Trophoblast cell (in vitro differentiated cells and primary cell): ENCODE results near the gene CDK8.

ENCODE experiments used
- DNase-seq, 2 donors: peaks; one replicate each; pipeline ENCODE4 v3.0.0-alpha.2; 2016
- H2AFZ ChIP-seq: 2 replicates; pipeline ENCODE4 v1.6.1; 2013; ENCODE audit warnings: low read length, moderate library complexity, mild to moderate bottlenecking; ENCODE audit not compliant: insufficient read depth, poor library complexity
- H2AK5ac ChIP-seq: 2 replicates; pipeline ENCODE4 v1.6.1; 2013; ENCODE audit warnings: mild to moderate bottlenecking, low read length
- H2BK120ac ChIP-seq: 2 replicates; pipeline ENCODE4 v1.6.1; 2013; ENCODE audit warnings: low read length, mild to moderate bottlenecking, moderate library complexity; ENCODE audit not compliant: insufficient read depth, poor library complexity
- H2BK12ac ChIP-seq: 2 replicates; pipeline ENCODE4 v1.6.1; 2013; ENCODE audit warnings: mild to moderate bottlenecking, low read length, moderate library complexity
- H2BK5ac ChIP-seq: 2 replicates; pipeline ENCODE4 v1.6.1; 2013; ENCODE audit warnings: low read length, low read depth, moderate library complexity, mild to moderate bottlenecking; ENCODE audit not compliant: poor library complexity
- H3K14ac ChIP-seq: 2 replicates; pipeline ENCODE4 v1.6.1; 2013; ENCODE audit warnings: mild to moderate bottlenecking, low read length
- H3K18ac ChIP-seq: 2 replicates; pipeline ENCODE4 v1.6.1; 2013; ENCODE audit warnings: mild to moderate bottlenecking, low read length
- H3K23ac ChIP-seq: 2 replicates; pipeline ENCODE4 v1.6.1; 2013; ENCODE audit warnings: low read length
- H3K27ac ChIP-seq: 2 replicates; pipeline ENCODE4 v1.5.1; 2013; ENCODE audit warnings: low read depth, mild to moderate bottlenecking, inconsistent platforms, low read length, moderate library complexity
- H3K27me3 ChIP-seq: 2 replicates; pipeline ENCODE4 v1.6.1; 2013; ENCODE audit warnings: inconsistent platforms, mild to moderate bottlenecking, low read length, moderate library complexity; ENCODE audit not compliant: insufficient read depth
- H3K36me3 ChIP-seq, 2 experiments: 1 replicate in 1 of 2; 2 replicates in 1 of 2; pipeline ENCODE4 v1.6.1; 2013; ENCODE audit warnings: low read length in 2 of 2, mild to moderate bottlenecking in 2 of 2, moderate library complexity in 1 of 2; ENCODE audit not compliant: insufficient read depth in 2 of 2, control insufficient read depth in 1 of 2
- H3K4ac ChIP-seq: 2 replicates; pipeline ENCODE4 v1.6.1; 2013; ENCODE audit warnings: low read depth, mild to moderate bottlenecking, low read length, moderate library complexity
- H3K4me1 ChIP-seq, 2 experiments: 1 replicate in 1 of 2; 2 replicates in 1 of 2; pipeline ENCODE4 v1.6.1; 2013; ENCODE audit warnings: low read length in 2 of 2, mild to moderate bottlenecking in 2 of 2, moderate library complexity in 1 of 2; ENCODE audit not compliant: insufficient read depth in 2 of 2, control insufficient read depth in 1 of 2
- H3K4me2 ChIP-seq: 2 replicates; pipeline ENCODE4 v1.6.1; 2013; ENCODE audit warnings: inconsistent platforms, mild to moderate bottlenecking, low read length, moderate library complexity
- H3K4me3 ChIP-seq: 2 replicates; pipeline ENCODE4 v1.5.1; 2013; ENCODE audit warnings: mild to moderate bottlenecking, low read depth, low read length, inconsistent platforms
- H3K79me1 ChIP-seq: one replicate; pipeline ENCODE4 v1.6.1; 2013; ENCODE audit warnings: low read length
- H3K79me2 ChIP-seq: 2 replicates; pipeline ENCODE4 v1.6.1; 2013; ENCODE audit warnings: low read length, mild to moderate bottlenecking; ENCODE audit not compliant: control insufficient read depth, insufficient read depth, poor library complexity
- H3K9ac ChIP-seq: 2 replicates; pipeline ENCODE4 v1.6.1; 2013; ENCODE audit warnings: mild to moderate bottlenecking, low read length
- H3K9me3 ChIP-seq: 2 replicates; pipeline ENCODE4 v1.6.1; 2013; ENCODE audit warnings: low read depth, mild to moderate bottlenecking, control low read depth, inconsistent platforms, low read length; ENCODE audit not compliant: insufficient read depth
- H4K12ac ChIP-seq: 2 replicates; pipeline ENCODE4 v1.6.1; 2013; ENCODE audit warnings: low read depth, mild to moderate bottlenecking, low read length, moderate library complexity
- H4K8ac ChIP-seq: 2 replicates; pipeline ENCODE4 v1.6.1; 2013; ENCODE audit warnings: low read depth, mild to moderate bottlenecking, low read length, moderate library complexity
- H4K91ac ChIP-seq: one replicate; pipeline ENCODE4 v1.6.1; 2013; ENCODE audit warnings: low read depth, mild to moderate bottlenecking, low read length, moderate library complexity
- WGBS: extraction: QIAGEN DNeasy Blood & Tissue Kit; methylation state at CpG from one replicate; pipeline ENCODE4 v1.1.7; 2013; ENCODE audit warnings: missing lambda C conversion rate; ENCODE audit not compliant: insufficient read length, insufficient coverage; ENCODE audit errors: extremely low coverage; 5-methylcytosine and 5-hydroxymethylcytosine counted together

CDK8 gene

DNA sequence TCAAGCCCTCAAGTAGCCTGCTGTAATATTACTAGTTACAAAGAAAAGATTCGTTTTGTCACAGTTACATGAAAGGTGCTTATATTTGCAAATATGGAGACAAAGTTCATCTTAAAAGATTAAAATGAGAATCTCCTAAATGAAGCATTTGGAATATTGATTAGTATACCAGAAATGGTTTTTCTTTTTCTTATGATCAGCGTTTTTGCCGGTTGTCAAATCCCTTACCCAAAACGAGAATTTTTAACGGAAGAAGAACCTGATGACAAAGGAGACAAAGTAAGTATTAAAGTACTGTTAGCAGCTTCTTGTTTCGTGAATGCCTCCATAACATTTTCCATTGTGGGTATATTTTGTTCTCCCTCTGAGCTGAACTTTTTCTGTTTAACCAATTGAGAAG is 147.1 kb downstream of the CDK8 start:
- H3K4ac ChIP-seq: no peak overlapping the region
- H3K9me3 ChIP-seq: no peaks in the 10 kb centered on the region
- no peak overlapping the region for H4K91ac ChIP-seq
- no peaks in the 10 kb centered on the region for H3K79me1 ChIP-seq
- H3K4me2 ChIP-seq: no peak overlapping the region
- no peaks in the 10 kb centered on the region for H3K27me3 ChIP-seq
- H3K4me1 ChIP-seq: no peaks in the 10 kb centered on the region
- no peak overlapping the region for H3K27ac ChIP-seq
- no peak overlapping the region for H3K4me3 ChIP-seq
- H4K12ac ChIP-seq: no peak overlapping the region
- no peak overlapping the region for H3K23ac ChIP-seq
- H4K8ac ChIP-seq: no peak overlapping the region
- H2AFZ ChIP-seq: no peak overlapping the region
- H3K9ac ChIP-seq: no peak overlapping the region
- H3K14ac ChIP-seq: no peak overlapping the region
- H2BK12ac ChIP-seq: no peak overlapping the region
- no peak overlapping the region for H3K18ac ChIP-seq
- H3K36me3 ChIP-seq: peaks cover 8 to 12% of the 10 kb centered on the region in 2 experiments
- H2BK5ac ChIP-seq: no peak overlapping the region
- DNase-seq: no peak
- no peak overlapping the region for H2BK120ac ChIP-seq
- H3K79me2 ChIP-seq: no peaks in the 10 kb centered on the region
- H2AK5ac ChIP-seq: no peak overlapping the region
- WGBS: no CpG with 5 or more reads among the region's 6 CpGs

- Histone ChIP-seq H2BK12ac (no peak overlapping the region), H4K91ac (no peak overlapping the region), H2BK120ac (no peak overlapping the region), H3K14ac (no peak overlapping the region), H3K9ac (no peak overlapping the region), H3K4me1 (peaks cover 0 to under 1% of the 10 kb centered on the region in 2 experiments), H3K4ac (no peak overlapping the region), H2AFZ (no peak overlapping the region), H3K27ac (no peak overlapping the region), H4K8ac (no peak overlapping the region), H3K79me2 (no peaks in the 10 kb centered on the region), H3K36me3 (peaks cover 8 to 12% of the 10 kb centered on the region in 2 experiments), H3K27me3 (no peaks in the 10 kb centered on the region), H3K4me3 (no peak overlapping the region), H2BK5ac (no peak overlapping the region), H4K12ac (no peak overlapping the region), H3K4me2 (no peak overlapping the region), H3K23ac (no peak overlapping the region), H3K18ac (no peak overlapping the region), H3K9me3 (no peaks in the 10 kb centered on the region), H3K79me1 (no peaks in the 10 kb centered on the region), H2AK5ac (no peak overlapping the region)
- WGBS: no CpG with 5 or more reads among the region's 3 CpGs
- no peak for DNase-seq
Measured at GRCh38 chr13:26401578-26402021, 147.7 kb downstream of the CDK8 start.

GRCh38 chr13:26406791-26407190 is 152.9 kb downstream of the CDK8 start:
- Histone ChIP-seq H3K9me3 (peaks cover 2% of the 10 kb centered on the region), H4K8ac (no peak overlapping the region), H3K27me3 (no peaks in the 10 kb centered on the region), H3K14ac (no peak overlapping the region), H4K91ac (no peak overlapping the region), H3K4me1 (peaks cover 5 to 6% of the 10 kb centered on the region in 2 experiments), H2AFZ (no peak overlapping the region), H3K4me3 (no peak overlapping the region), H3K79me1 (no peaks in the 10 kb centered on the region), H3K27ac (no peak overlapping the region), H3K18ac (peak overlapping the region; percentile 42), H2AK5ac (no peak overlapping the region), H3K4ac (no peak overlapping the region), H2BK120ac (no peak overlapping the region), H3K4me2 (no peak overlapping the region), H3K23ac (no peak overlapping the region), H2BK5ac (no peak overlapping the region), H3K79me2 (no peaks in the 10 kb centered on the region), H3K9ac (no peak overlapping the region), H4K12ac (no peak overlapping the region), H2BK12ac (no peak overlapping the region), H3K36me3 (peaks cover 7 to 12% of the 10 kb centered on the region in 2 experiments)
- WGBS: no CpG with 5 or more reads among the region's 6 CpGs
- peak in 1 of 2 donors; percentile 30 for DNase-seq

GRCh38 chr13:26411206-26411605 is 157.3 kb downstream of the CDK8 start:
- no peak overlapping the region for H3K4ac ChIP-seq
- no peaks in the 10 kb centered on the region for H3K27me3 ChIP-seq
- H3K36me3 ChIP-seq: peaks cover 0 to 7% of the 10 kb centered on the region in 2 experiments
- no CpG with 5 or more reads among the region's 3 CpGs for WGBS
- H4K91ac ChIP-seq: no peak overlapping the region
- no peaks in the 10 kb centered on the region for H3K79me2 ChIP-seq
- peak in 1 of 2 donors; percentile 43 for DNase-seq
- H2BK120ac ChIP-seq: no peak overlapping the region
- H2BK12ac ChIP-seq: no peak overlapping the region
- no peak overlapping the region for H3K9ac ChIP-seq
- no peak overlapping the region for H4K12ac ChIP-seq
- no peak overlapping the region for H3K23ac ChIP-seq
- H3K4me3 ChIP-seq: no peak overlapping the region
- no peak overlapping the region for H2AFZ ChIP-seq
- no peak overlapping the region for H3K18ac ChIP-seq
- no peak overlapping the region for H3K14ac ChIP-seq
- peaks cover 5 to 6% of the 10 kb centered on the region in 2 experiments for H3K4me1 ChIP-seq
- no peak overlapping the region for H3K4me2 ChIP-seq
- H3K79me1 ChIP-seq: no peaks in the 10 kb centered on the region
- H2AK5ac ChIP-seq: no peak overlapping the region
- H4K8ac ChIP-seq: no peak overlapping the region
- no peak overlapping the region for H2BK5ac ChIP-seq
- peaks cover 2% of the 10 kb centered on the region for H3K9me3 ChIP-seq
- no peak overlapping the region for H3K27ac ChIP-seq
